GM23338 (cell line): ENCODE data around the gene B4GALT6. TPM values are rescaled to one million over a fixed set of nuclear protein-coding genes. Genes with fewer than 3 reads are reported as not detected.

Source experiments
- ATAC-seq: fragments of 200-7000 bp; cut with Tn5 transposase; 3 replicates; pipeline ENCODE4 v1.9.1; 2020
- DNase-seq: peaks from one replicate; pipeline ENCODE4 v3.0.0-alpha.2; 2015; ENCODE audit warnings: low spot score
- H2AFZ ChIP-seq: fragments of 200-600 bp; sonication (generic); 2 replicates; pipeline ENCODE4 v1.8.0; 2016; ENCODE audit warnings: antibody characterized with exemption, mild to moderate bottlenecking, moderate library complexity
- H3F3A ChIP-seq: fragments of 200-600 bp; sonication (generic); replicated peaks from 2 replicates; pipeline ENCODE4 v1.8.0; 2017; ENCODE audit warnings: antibody characterized with exemption, mixed run types, low read depth
- H3K27ac ChIP-seq: fragments of 200-600 bp; sonication (generic); 2 replicates; pipeline ENCODE4 v1.6.1; 2016; ENCODE audit warnings: low read depth
- H3K27me3 ChIP-seq: fragments of 200-600 bp; sonication (generic); 2 replicates; pipeline ENCODE4 v1.8.0; 2016; ENCODE audit warnings: mild to moderate bottlenecking, mixed run types, moderate library complexity; ENCODE audit not compliant: insufficient read depth
- H3K36me3 ChIP-seq: fragments of 200-600 bp; sonication (generic); 2 replicates; pipeline ENCODE4 v1.8.0; 2016; ENCODE audit warnings: mild to moderate bottlenecking; ENCODE audit not compliant: insufficient read depth
- H3K4me1 ChIP-seq: fragments of 200-600 bp; sonication (generic); 2 replicates; pipeline ENCODE4 v1.8.0; 2016; ENCODE audit warnings: mild to moderate bottlenecking, moderate library complexity; ENCODE audit not compliant: insufficient read depth
- H3K4me2 ChIP-seq: fragments of 200-600 bp; sonication (generic); 2 replicates; pipeline ENCODE4 v1.7.1; 2017; ENCODE audit warnings: mixed run types
- H3K4me3 ChIP-seq: fragments of 200-600 bp; sonication (generic); 2 replicates; pipeline ENCODE4 v1.6.1; 2016; ENCODE audit warnings: mixed run types
- H3K79me2 ChIP-seq: fragments of 200-600 bp; sonication (generic); replicated peaks from 2 replicates; pipeline ENCODE4 v1.8.0; 2017; ENCODE audit warnings: mild to moderate bottlenecking; ENCODE audit not compliant: insufficient read depth
- H3K9me2 ChIP-seq: fragments of 200-600 bp; sonication (generic); 2 replicates; pipeline ENCODE4 v1.8.0; 2017; ENCODE audit not compliant: insufficient read depth
- H4K20me1 ChIP-seq: fragments of 200-600 bp; sonication (generic); replicated peaks from 2 replicates; pipeline ENCODE4 v1.8.0; 2017; ENCODE audit warnings: mild to moderate bottlenecking; ENCODE audit not compliant: insufficient read depth
- H3K27ac Mint-ChIP-seq: 2 replicates; pipeline ENCODE4 v1.8.0; 2020; ENCODE audit warnings: inconsistent platforms, mild to moderate bottlenecking, moderate library complexity, mixed read lengths
- H3K27me3 Mint-ChIP-seq: 3 replicates; pipeline ENCODE4 v1.8.0; 2022; ENCODE audit warnings: low read depth, mild to moderate bottlenecking, moderate library complexity, mixed read lengths, inconsistent platforms; ENCODE audit not compliant: insufficient read depth, poor library complexity
- H3K36me3 Mint-ChIP-seq: 3 replicates; pipeline ENCODE4 v1.8.0; 2021; ENCODE audit warnings: low read depth, mild to moderate bottlenecking, inconsistent platforms, moderate library complexity, mixed read lengths
- H3K4me1 Mint-ChIP-seq: 3 replicates; pipeline ENCODE4 v1.8.0; 2020; ENCODE audit warnings: mild to moderate bottlenecking, inconsistent platforms, mixed read lengths
- H3K4me3 Mint-ChIP-seq: 3 replicates; pipeline ENCODE4 v1.8.0; 2021; ENCODE audit warnings: moderate library complexity, mild to moderate bottlenecking, inconsistent platforms, mixed read lengths
- H3K9me3 Mint-ChIP-seq: 3 replicates; pipeline ENCODE4 v1.8.0; 2020; ENCODE audit warnings: moderate library complexity, mild to moderate bottlenecking, inconsistent platforms, mixed read lengths
- CREB1 ChIP-seq: fragments of 250-450 bp; sonication (Bioruptor Pico); IDR thresholded peaks from 2 replicates; pipeline ENCODE4 v1.5.0; 2020; ENCODE audit warnings: low read depth, mild to moderate bottlenecking, moderate library complexity
- EZH2 ChIP-seq: fragments of 200-600 bp; sonication (generic); IDR thresholded peaks from one replicate; pipeline ENCODE4 v1.8.0; 2017; ENCODE audit warnings: antibody characterized with exemption, mild to moderate bottlenecking, low read depth; ENCODE audit not compliant: unreplicated experiment
- EZH2phosphoT487 ChIP-seq: fragments of 200-600 bp; sonication (generic); IDR thresholded peaks from one replicate; pipeline ENCODE4 v1.8.1; 2018; ENCODE audit warnings: antibody characterized with exemption; ENCODE audit not compliant: unreplicated experiment
- JUNB ChIP-seq: IDR thresholded peaks from one replicate; pipeline ENCODE4 v1.6.1; 2016; ENCODE audit warnings: antibody characterized with exemption; ENCODE audit not compliant: unreplicated experiment
- NANOG ChIP-seq: IDR thresholded peaks from 2 replicates; pipeline ENCODE4 v1.6.1; 2016; ENCODE audit warnings: antibody characterized with exemption, borderline replicate concordance
- POLR2AphosphoS5 ChIP-seq: IDR thresholded peaks from 2 replicates; pipeline ENCODE4 v1.6.1; 2016; ENCODE audit warnings: antibody characterized with exemption, low read depth
- STAT1 ChIP-seq: IDR thresholded peaks from one replicate; pipeline ENCODE4 v1.6.1; 2016; ENCODE audit warnings: antibody characterized with exemption; ENCODE audit not compliant: unreplicated experiment
- ZNF114 ChIP-seq: fragments of 250-450 bp; sonication (Bioruptor Pico); IDR thresholded peaks from 2 replicates; pipeline ENCODE4 v1.5.0; 2020; ENCODE audit warnings: mild to moderate bottlenecking, moderate library complexity
- ZNF331 ChIP-seq: fragments of 250-450 bp; sonication (Bioruptor Pico); IDR thresholded peaks from 2 replicates; pipeline ENCODE4 v1.5.0; 2020; ENCODE audit warnings: low read depth, mild to moderate bottlenecking, moderate library complexity
- polyA plus RNA-seq: library from polyadenylated mRNA; unstranded; fragments of >200 nt; fragmentation: Nextera tagmentation; extraction: Ambion mirVana; gene quantifications from 2 replicates; pipeline ENCODE4 v1.2.1, GENCODE V29; 2016
- total RNA-seq: library from RNA; depleted of rRNA; stranded (reverse); fragments of >200 nt; shearing (Covaris generic); gene quantifications from 2 replicates; pipeline ENCODE4 v1.2.3, GENCODE V29; 2014
- TF ChIP-seq, protein P1 (sequence below), 2 experiments: fragments of 200-600 bp in 1 of 2; sonication (generic) in 1 of 2; conservative IDR thresholded peaks; 2 replicates each; pipeline versions ENCODE4 v1.5.1 to v1.6.1; 2016 to 2017; ENCODE audit warnings: antibody characterized with exemption in 2 of 2, low read depth in 2 of 2, mild to moderate bottlenecking in 2 of 2, moderate library complexity in 1 of 2
- TF ChIP-seq, protein P2 (sequence below): IDR thresholded peaks from one replicate; pipeline ENCODE4 v1.6.1; 2018; ENCODE audit warnings: antibody characterized with exemption; ENCODE audit not compliant: unreplicated experiment
- TF ChIP-seq, protein P3 (sequence below): fragments of 250-450 bp; sonication (Bioruptor Pico); IDR thresholded peaks from 2 replicates; pipeline ENCODE4 v1.5.0; 2020; ENCODE audit warnings: mild to moderate bottlenecking, moderate library complexity
- TF ChIP-seq, protein P4 (sequence below): IDR thresholded peaks from 2 replicates; pipeline ENCODE4 v1.6.1; 2016; ENCODE audit warnings: antibody characterized with exemption

The B4GALT6 gene
- total and polyA plus RNA-seq, 2 experiments from 2014 or later, result 14.8 to 33.8 TPM

DNA sequence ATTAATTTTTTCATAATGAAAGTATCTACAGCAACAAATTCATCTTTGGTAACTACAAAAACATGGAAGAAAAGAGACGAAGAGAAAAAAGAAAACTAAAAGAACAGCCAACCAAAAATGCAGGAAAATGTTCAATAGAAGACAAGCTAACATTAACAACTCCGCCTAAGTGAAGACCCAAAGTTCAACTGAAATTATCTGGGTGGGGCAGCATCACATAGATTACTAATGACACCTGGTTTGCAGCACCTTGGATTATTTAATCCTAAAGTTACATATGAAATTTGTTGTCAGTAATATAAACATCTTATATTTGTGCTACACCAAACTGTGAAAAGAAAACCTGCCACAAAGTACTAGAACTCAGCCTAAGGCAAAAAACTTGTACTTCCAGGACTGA, 14.8 kb downstream of the B4GALT6 start (continued):
- no peak for TF ChIP-seq STAT1
- no peak for TF ChIP-seq CREB1 (CRISPR knock-in tag)
- TF ChIP-seq NANOG, result no peak
- no peak for TF ChIP-seq POLR2AphosphoS5

DNA sequence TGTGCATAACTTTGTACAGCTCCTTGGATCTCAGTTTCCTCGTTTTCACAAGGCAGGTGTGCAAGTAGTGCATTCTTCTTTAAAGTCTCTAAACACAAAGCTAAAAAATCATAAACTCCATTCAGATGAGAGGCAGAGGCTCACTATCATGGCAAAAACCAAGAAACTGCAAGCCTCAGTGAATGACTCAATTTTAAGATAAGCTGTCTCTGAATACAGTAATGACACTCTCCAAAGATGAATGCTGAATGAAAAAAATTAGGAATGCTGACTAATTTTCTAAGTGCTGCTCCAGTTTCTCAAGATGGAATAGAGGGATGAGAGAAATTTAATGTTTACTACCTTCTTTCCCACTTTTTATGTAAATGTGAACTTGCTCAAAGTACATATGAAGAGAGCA, 17.2 kb downstream of the B4GALT6 start:
- peak overlapping the region; percentile 46; the same call in 1 of the 2 replicates for H3K27ac Mint-ChIP-seq

More for the DNA sequence above, 17.2 kb downstream of the B4GALT6 start:
- TF ChIP-seq EZH2phosphoT487, result no peak
- TF ChIP-seq, protein P1, sequence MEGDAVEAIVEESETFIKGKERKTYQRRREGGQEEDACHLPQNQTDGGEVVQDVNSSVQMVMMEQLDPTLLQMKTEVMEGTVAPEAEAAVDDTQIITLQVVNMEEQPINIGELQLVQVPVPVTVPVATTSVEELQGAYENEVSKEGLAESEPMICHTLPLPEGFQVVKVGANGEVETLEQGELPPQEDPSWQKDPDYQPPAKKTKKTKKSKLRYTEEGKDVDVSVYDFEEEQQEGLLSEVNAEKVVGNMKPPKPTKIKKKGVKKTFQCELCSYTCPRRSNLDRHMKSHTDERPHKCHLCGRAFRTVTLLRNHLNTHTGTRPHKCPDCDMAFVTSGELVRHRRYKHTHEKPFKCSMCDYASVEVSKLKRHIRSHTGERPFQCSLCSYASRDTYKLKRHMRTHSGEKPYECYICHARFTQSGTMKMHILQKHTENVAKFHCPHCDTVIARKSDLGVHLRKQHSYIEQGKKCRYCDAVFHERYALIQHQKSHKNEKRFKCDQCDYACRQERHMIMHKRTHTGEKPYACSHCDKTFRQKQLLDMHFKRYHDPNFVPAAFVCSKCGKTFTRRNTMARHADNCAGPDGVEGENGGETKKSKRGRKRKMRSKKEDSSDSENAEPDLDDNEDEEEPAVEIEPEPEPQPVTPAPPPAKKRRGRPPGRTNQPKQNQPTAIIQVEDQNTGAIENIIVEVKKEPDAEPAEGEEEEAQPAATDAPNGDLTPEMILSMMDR (conservative IDR thresholded peaks at IDR 0.05; ENCODE audit: low read depth in 2 of 2), result no peak
- no peak for TF ChIP-seq POLR2AphosphoS5
- TF ChIP-seq, protein P2, sequence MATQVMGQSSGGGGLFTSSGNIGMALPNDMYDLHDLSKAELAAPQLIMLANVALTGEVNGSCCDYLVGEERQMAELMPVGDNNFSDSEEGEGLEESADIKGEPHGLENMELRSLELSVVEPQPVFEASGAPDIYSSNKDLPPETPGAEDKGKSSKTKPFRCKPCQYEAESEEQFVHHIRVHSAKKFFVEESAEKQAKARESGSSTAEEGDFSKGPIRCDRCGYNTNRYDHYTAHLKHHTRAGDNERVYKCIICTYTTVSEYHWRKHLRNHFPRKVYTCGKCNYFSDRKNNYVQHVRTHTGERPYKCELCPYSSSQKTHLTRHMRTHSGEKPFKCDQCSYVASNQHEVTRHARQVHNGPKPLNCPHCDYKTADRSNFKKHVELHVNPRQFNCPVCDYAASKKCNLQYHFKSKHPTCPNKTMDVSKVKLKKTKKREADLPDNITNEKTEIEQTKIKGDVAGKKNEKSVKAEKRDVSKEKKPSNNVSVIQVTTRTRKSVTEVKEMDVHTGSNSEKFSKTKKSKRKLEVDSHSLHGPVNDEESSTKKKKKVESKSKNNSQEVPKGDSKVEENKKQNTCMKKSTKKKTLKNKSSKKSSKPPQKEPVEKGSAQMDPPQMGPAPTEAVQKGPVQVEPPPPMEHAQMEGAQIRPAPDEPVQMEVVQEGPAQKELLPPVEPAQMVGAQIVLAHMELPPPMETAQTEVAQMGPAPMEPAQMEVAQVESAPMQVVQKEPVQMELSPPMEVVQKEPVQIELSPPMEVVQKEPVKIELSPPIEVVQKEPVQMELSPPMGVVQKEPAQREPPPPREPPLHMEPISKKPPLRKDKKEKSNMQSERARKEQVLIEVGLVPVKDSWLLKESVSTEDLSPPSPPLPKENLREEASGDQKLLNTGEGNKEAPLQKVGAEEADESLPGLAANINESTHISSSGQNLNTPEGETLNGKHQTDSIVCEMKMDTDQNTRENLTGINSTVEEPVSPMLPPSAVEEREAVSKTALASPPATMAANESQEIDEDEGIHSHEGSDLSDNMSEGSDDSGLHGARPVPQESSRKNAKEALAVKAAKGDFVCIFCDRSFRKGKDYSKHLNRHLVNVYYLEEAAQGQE, result no peak
- no peak for TF ChIP-seq NANOG
- no peak for TF ChIP-seq CREB1 (CRISPR knock-in tag)
- TF ChIP-seq ZNF114 (CRISPR knock-in tag), result no peak
- TF ChIP-seq, protein P3, sequence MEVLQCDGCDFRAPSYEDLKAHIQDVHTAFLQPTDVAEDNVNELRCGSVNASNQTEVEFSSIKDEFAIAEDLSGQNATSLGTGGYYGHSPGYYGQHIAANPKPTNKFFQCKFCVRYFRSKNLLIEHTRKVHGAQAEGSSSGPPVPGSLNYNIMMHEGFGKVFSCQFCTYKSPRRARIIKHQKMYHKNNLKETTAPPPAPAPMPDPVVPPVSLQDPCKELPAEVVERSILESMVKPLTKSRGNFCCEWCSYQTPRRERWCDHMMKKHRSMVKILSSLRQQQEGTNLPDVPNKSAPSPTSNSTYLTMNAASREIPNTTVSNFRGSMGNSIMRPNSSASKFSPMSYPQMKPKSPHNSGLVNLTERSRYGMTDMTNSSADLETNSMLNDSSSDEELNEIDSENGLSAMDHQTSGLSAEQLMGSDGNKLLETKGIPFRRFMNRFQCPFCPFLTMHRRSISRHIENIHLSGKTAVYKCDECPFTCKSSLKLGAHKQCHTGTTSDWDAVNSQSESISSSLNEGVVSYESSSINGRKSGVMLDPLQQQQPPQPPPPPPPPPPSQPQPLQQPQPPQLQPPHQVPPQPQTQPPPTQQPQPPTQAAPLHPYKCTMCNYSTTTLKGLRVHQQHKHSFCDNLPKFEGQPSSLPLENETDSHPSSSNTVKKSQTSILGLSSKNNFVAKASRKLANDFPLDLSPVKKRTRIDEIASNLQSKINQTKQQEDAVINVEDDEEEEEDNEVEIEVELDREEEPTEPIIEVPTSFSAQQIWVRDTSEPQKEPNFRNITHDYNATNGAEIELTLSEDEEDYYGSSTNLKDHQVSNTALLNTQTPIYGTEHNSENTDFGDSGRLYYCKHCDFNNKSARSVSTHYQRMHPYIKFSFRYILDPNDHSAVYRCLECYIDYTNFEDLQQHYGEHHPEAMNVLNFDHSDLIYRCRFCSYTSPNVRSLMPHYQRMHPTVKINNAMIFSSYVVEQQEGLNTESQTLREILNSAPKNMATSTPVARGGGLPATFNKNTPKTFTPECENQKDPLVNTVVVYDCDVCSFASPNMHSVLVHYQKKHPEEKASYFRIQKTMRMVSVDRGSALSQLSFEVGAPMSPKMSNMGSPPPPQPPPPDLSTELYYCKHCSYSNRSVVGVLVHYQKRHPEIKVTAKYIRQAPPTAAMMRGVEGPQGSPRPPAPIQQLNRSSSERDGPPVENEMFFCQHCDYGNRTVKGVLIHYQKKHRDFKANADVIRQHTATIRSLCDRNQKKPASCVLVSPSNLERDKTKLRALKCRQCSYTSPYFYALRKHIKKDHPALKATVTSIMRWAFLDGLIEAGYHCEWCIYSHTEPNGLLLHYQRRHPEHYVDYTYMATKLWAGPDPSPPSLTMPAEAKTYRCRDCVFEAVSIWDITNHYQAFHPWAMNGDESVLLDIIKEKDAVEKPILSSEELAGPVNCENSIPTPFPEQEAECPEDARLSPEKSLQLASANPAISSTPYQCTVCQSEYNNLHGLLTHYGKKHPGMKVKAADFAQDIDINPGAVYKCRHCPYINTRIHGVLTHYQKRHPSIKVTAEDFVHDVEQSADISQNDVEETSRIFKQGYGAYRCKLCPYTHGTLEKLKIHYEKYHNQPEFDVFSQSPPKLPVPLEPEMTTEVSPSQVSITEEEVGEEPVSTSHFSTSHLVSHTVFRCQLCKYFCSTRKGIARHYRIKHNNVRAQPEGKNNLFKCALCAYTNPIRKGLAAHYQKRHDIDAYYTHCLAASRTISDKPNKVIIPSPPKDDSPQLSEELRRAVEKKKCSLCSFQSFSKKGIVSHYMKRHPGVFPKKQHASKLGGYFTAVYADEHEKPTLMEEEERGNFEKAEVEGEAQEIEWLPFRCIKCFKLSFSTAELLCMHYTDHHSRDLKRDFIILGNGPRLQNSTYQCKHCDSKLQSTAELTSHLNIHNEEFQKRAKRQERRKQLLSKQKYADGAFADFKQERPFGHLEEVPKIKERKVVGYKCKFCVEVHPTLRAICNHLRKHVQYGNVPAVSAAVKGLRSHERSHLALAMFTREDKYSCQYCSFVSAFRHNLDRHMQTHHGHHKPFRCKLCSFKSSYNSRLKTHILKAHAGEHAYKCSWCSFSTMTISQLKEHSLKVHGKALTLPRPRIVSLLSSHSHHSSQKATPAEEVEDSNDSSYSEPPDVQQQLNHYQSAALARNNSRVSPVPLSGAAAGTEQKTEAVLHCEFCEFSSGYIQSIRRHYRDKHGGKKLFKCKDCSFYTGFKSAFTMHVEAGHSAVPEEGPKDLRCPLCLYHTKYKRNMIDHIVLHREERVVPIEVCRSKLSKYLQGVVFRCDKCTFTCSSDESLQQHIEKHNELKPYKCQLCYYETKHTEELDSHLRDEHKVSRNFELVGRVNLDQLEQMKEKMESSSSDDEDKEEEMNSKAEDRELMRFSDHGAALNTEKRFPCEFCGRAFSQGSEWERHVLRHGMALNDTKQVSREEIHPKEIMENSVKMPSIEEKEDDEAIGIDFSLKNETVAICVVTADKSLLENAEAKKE (CRISPR knock-in tag), result no peak
- TF ChIP-seq, protein P4, sequence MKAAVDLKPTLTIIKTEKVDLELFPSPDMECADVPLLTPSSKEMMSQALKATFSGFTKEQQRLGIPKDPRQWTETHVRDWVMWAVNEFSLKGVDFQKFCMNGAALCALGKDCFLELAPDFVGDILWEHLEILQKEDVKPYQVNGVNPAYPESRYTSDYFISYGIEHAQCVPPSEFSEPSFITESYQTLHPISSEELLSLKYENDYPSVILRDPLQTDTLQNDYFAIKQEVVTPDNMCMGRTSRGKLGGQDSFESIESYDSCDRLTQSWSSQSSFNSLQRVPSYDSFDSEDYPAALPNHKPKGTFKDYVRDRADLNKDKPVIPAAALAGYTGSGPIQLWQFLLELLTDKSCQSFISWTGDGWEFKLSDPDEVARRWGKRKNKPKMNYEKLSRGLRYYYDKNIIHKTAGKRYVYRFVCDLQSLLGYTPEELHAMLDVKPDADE, result no peak
- no peak for TF ChIP-seq ZNF331 (CRISPR knock-in tag)
- TF ChIP-seq EZH2, result no peak
- no peak for TF ChIP-seq JUNB
- TF ChIP-seq STAT1, result no peak
- peaks cover 5% of the 10 kb centered on the region; the same call in 1 of the 2 replicates for H3K4me1 ChIP-seq
- DNase-seq (no peak), ATAC-seq (no peak)
- no peaks in the 10 kb centered on the region for H3K9me3 Mint-ChIP-seq
- H3K79me2 ChIP-seq, result peaks cover 70% of the 10 kb centered on the region
- H3K27ac ChIP-seq, result no peak overlapping the region
- H3K27me3 Mint-ChIP-seq, result no peaks in the 10 kb centered on the region
- no peak overlapping the region for H3K4me2 ChIP-seq
- H2AFZ ChIP-seq, result no peak overlapping the region
- no peaks in the 10 kb centered on the region for H3K36me3 ChIP-seq
- peaks cover 2% of the 10 kb centered on the region; the same call in 2 of the 3 replicates for H3K4me1 Mint-ChIP-seq
- no peaks in the 10 kb centered on the region for H3K9me2 ChIP-seq
- H3K4me3 ChIP-seq, result no peak overlapping the region
- no peaks in the 10 kb centered on the region for H3F3A ChIP-seq
- no peaks in the 10 kb centered on the region for H4K20me1 ChIP-seq
- H3K4me3 Mint-ChIP-seq, result no peak overlapping the region
- H3K27me3 ChIP-seq, result no peaks in the 10 kb centered on the region
- H3K36me3 Mint-ChIP-seq, result peaks cover 21% of the 10 kb centered on the region
